GM12878 (cell line): ENCODE data around the gene ASIC4. TPM values are rescaled to one million over a fixed set of nuclear protein-coding genes. Genes with fewer than 3 reads are reported as not detected.

Source experiments
- ATAC-seq: fragments of 200-7000 bp; cut with Tn5 transposase; 3 replicates; pipeline ENCODE4 v1.9.1; 2020; ENCODE audit warnings: mild to moderate bottlenecking, moderate library complexity
- BruUV-seq: library from RNA; stranded (reverse); fragments of 400-500 nt; replicated peaks from 2 replicates; lab custom pipeline; 2021; lab: Mats Ljungman, UMichigan
- CTCF ChIA-PET: fragments of 300-600 bp; sonication (Branson Sonifier 250); formaldehyde crosslinking; extraction: SDS; loops from one replicate; lab custom pipeline; 2021; ENCODE audit warnings: inconsistent platforms; lab: Yijun Ruan, JAX
- POLR2A ChIA-PET: fragments of 350-600 bp; formaldehyde crosslinking; extraction: SDS; loops from one replicate; lab custom pipeline; 2021; ENCODE audit warnings: inconsistent platforms; lab: Charles Lee
- RAD21 ChIA-PET: fragments of 300-600 bp; sonication (Branson Sonifier 250); formaldehyde crosslinking; loops from one replicate; lab custom pipeline; 2023; ENCODE audit warnings: antibody characterized with exemption; ENCODE audit not compliant: unreplicated experiment; lab: Charles Lee
- SMC1A ChIA-PET: fragments of 300-600 bp; sonication (Branson Sonifier 250); formaldehyde crosslinking; loops from one replicate; lab custom pipeline; 2023; ENCODE audit not compliant: unreplicated experiment, uncharacterized antibody; lab: Charles Lee
- DNase-seq: peaks from one replicate; pipeline ENCODE4 v3.0.0-alpha.2; 2011; ENCODE audit warnings: low read depth, low spot score
- FAIRE-seq: peaks from 3 replicates; lab custom pipeline; 2011; peaks lifted over from hg19 to GRCh38; lab: Jason Lieb, UNC
- H2AFZ ChIP-seq: 2 replicates; pipeline ENCODE4 v1.6.0; 2011; ENCODE audit warnings: low read depth, low read length, control low read depth; ENCODE audit not compliant: control insufficient read depth
- H3K27ac ChIP-seq: 2 replicates; pipeline ENCODE4 v1.5.1; 2011; ENCODE audit warnings: control low read depth; ENCODE audit not compliant: control insufficient read depth, insufficient read depth
- H3K27me3 ChIP-seq, 2 experiments: replicated peaks in 1 of 2; 2 replicates each; pipeline versions ENCODE4 v1.6.0 to v1.6.1; 2011; ENCODE audit warnings: low read length in 1 of 2; ENCODE audit not compliant: control insufficient read depth in 2 of 2, insufficient read depth in 2 of 2
- H3K36me3 ChIP-seq, 2 experiments: 2 replicates each; pipeline ENCODE4 v1.5.1; 2011; ENCODE audit warnings: low read length in 1 of 2; ENCODE audit not compliant: control insufficient read depth in 2 of 2, insufficient read depth in 2 of 2
- H3K4me1 ChIP-seq: 2 replicates; pipeline ENCODE4 v1.6.1; 2011; ENCODE audit warnings: mild to moderate bottlenecking, low read length, moderate library complexity, mixed read lengths; ENCODE audit not compliant: control insufficient read depth, insufficient read depth
- H3K4me2 ChIP-seq: 2 replicates; pipeline ENCODE4 v1.6.0; 2011; ENCODE audit warnings: control low read depth; ENCODE audit not compliant: control insufficient read depth, insufficient read depth
- H3K4me3 ChIP-seq: fragments of 200-600 bp; sonication (generic); 2 replicates; pipeline ENCODE4 v1.5.1; 2016
- H3K79me2 ChIP-seq: 2 replicates; pipeline ENCODE4 v1.6.0; 2011; ENCODE audit warnings: low read length; ENCODE audit not compliant: control insufficient read depth, insufficient read depth
- H3K9ac ChIP-seq: 2 replicates; pipeline ENCODE4 v1.8.0; 2011; ENCODE audit warnings: low read length, control low read depth, mixed read lengths; ENCODE audit not compliant: control insufficient read depth, insufficient read depth
- H3K9me3 ChIP-seq: replicated peaks from 3 replicates; pipeline ENCODE4 v1.5.1; 2011; ENCODE audit warnings: mild to moderate bottlenecking, low read length; ENCODE audit not compliant: control insufficient read depth, insufficient read depth
- H4K20me1 ChIP-seq: 2 replicates; pipeline ENCODE4 v1.6.0; 2011; ENCODE audit not compliant: control insufficient read depth, insufficient read depth
- BACH1 ChIP-seq: fragments of 450-650 bp; IDR thresholded peaks from 2 replicates; pipeline ENCODE4 v1.6.1; 2017; ENCODE audit warnings: mild to moderate bottlenecking, borderline replicate concordance
- CREM ChIP-seq: IDR thresholded peaks from 2 replicates; pipeline ENCODE4 v1.6.1; 2014; ENCODE audit warnings: antibody characterized with exemption, low read depth
- MXI1 ChIP-seq: fragments of 150-350 bp; IDR thresholded peaks from 2 replicates; pipeline ENCODE4 v1.6.1; 2011; ENCODE audit warnings: low read depth, mild to moderate bottlenecking, inconsistent platforms, low read length, improper control_type of control experiment
- NR2C2 ChIP-seq: IDR thresholded peaks from 2 replicates; pipeline ENCODE4 v1.6.1; 2011; ENCODE audit warnings: borderline replicate concordance, low read depth; ENCODE audit not compliant: control insufficient read depth, insufficient read length
- WGBS: methylation state at CpG from one replicate; pipeline ENCODE4 v1.1.6; 2016; ENCODE audit warnings: low lambda C conversion rate; ENCODE audit not compliant: insufficient replicate concordance, insufficient coverage; ENCODE audit errors: missing lambda C conversion rate; 5-methylcytosine and 5-hydroxymethylcytosine counted together
- in situ Hi-C: fragments of 300-500 bp; cut with MboI; formaldehyde crosslinking; loops from 9 replicates; pipeline ENCODE4 v1.14.3; 2018; ENCODE audit warnings: mixed read lengths
- intact Hi-C: fragments of 100-400 bp; cut with micrococcal nuclease; formaldehyde crosslinking; loops from one replicate; pipeline ENCODE4 v1.14.2; 2022; ENCODE audit not compliant: unreplicated experiment
- polyA plus RNA-seq, 11 experiments: library from polyadenylated mRNA; depleted of rRNA in 4 of 11; unstranded in 6 of 11; stranded (reverse) in 5 of 11; fragments of >200 nt; fragmentation: Nextera tagmentation in 4 of 11; fragmentation: Illumina TruSeq in 1 of 11; extraction: Ambion mirVana in 4 of 11; extraction: Trizol in 1 of 11; gene quantifications; 1 replicate in 1 of 11; 2 replicates in 10 of 11; pipeline versions ENCODE4 v1.2.1 to v1.2.3, GENCODE V29; 2011 to 2016; ENCODE audit warnings: inconsistent platforms in 2 of 11, missing spikeins in 2 of 11, low read depth in 1 of 11
- total RNA-seq, 4 experiments: library from RNA; depleted of rRNA in 3 of 4; stranded (reverse); fragments of >200 nt in 3 of 4; fragmentation: Illumina TruSeq in 1 of 4; extraction: Trizol in 1 of 4; gene quantifications; 2 replicates each; pipeline versions ENCODE4 v1.2.1 to v1.2.3, GENCODE V29; 2013 to 2021
- TF ChIP-seq, protein P1 (sequence below): fragments of 450-650 bp; IDR thresholded peaks from 2 replicates; pipeline ENCODE4 v1.6.1; 2017; ENCODE audit warnings: mild to moderate bottlenecking, moderate library complexity

Gene ASIC4
- total and polyA plus RNA-seq, 10 of the 15 experiments (the other 5 are each of a cell fraction or from before 2014, with no cell fraction given), result 0.01 TPM; not detected in 9

DNA sequence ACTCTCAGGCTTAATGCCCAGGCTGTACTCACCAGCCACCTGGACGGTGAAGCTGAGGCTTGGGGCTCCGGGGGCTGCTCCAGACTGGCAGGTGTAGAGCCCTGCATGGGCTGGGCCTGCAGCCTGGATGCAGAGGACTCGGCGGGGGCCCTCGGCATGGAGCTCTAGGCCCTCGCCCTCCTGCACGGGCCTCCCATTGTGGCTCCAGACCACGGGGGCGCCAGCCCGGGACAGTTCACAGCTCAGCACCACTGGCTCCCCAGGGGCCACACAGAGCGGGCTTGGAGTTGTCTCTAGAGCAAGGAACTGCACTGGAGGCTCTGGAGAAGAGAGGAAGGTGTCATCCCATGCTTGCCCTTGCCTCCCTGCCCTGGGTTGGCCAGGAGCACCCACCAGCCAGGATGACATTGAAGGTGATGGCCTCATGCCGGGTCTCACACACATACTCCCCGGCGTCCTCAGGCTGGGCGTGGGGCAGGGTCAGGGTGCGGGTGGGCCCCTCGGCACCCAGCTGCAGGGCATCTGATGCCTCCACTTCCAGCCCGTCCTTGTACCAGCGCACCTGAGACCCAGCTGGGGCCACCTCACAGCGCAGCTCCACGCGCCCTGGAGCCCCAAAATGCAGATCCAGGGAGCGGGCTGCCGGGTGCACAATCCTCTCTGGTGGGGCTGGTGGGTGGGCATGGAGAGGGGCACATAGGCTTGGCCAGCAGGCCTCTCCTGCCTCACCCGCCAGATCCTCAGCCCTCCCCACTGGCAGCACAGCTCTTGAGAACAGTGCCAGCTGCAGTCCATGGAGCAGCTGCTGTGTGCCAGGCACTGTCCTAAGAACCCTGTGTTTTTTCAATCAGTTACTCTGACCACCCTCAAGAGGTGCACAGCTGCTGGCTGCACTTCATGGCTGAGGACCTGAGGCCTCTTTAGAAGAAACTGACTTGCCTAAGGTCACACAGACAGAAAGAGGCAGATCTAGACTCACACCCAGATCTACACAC, 43.8 kb downstream of the ASIC4 start:
- no peaks in the 10 kb centered on the region; a peak in 2 of 4 replicates for H3K27me3 ChIP-seq
- RAD21 ChIA-PET, result no interaction called here
- CTCF ChIA-PET, result interaction anchor here (1.5 kb wide), 1 partner anchor 17 kb away, joined by 3 read pairs; no protein-coding TSS in a partner anchor
- no peak for FAIRE-seq
- 32% methylated on average over 25 of the region's 25 CpGs for WGBS
- H3K36me3 ChIP-seq, result no peaks in the 10 kb centered on the region
- H3K4me3 ChIP-seq, result no peak overlapping the region
- intact Hi-C loops (no loop called here), in situ Hi-C loops (no loop called here)
- ATAC-seq, result no peak
- no peaks in the 10 kb centered on the region for H3K79me2 ChIP-seq
- DNase-seq, result no peak
- no TSS peak for BruUV-seq
- H3K27ac ChIP-seq, result no peak overlapping the region
- H4K20me1 ChIP-seq, result no peaks in the 10 kb centered on the region
- no peak overlapping the region for H2AFZ ChIP-seq
- POLR2A ChIA-PET, result no interaction called here
- no peak overlapping the region for H3K4me2 ChIP-seq
- no peak overlapping the region for H3K9ac ChIP-seq
- TF ChIP-seq MXI1 (no peak), NR2C2 (no peak), CREM (no peak), BACH1 (no peak)
- TF ChIP-seq, protein P1, sequence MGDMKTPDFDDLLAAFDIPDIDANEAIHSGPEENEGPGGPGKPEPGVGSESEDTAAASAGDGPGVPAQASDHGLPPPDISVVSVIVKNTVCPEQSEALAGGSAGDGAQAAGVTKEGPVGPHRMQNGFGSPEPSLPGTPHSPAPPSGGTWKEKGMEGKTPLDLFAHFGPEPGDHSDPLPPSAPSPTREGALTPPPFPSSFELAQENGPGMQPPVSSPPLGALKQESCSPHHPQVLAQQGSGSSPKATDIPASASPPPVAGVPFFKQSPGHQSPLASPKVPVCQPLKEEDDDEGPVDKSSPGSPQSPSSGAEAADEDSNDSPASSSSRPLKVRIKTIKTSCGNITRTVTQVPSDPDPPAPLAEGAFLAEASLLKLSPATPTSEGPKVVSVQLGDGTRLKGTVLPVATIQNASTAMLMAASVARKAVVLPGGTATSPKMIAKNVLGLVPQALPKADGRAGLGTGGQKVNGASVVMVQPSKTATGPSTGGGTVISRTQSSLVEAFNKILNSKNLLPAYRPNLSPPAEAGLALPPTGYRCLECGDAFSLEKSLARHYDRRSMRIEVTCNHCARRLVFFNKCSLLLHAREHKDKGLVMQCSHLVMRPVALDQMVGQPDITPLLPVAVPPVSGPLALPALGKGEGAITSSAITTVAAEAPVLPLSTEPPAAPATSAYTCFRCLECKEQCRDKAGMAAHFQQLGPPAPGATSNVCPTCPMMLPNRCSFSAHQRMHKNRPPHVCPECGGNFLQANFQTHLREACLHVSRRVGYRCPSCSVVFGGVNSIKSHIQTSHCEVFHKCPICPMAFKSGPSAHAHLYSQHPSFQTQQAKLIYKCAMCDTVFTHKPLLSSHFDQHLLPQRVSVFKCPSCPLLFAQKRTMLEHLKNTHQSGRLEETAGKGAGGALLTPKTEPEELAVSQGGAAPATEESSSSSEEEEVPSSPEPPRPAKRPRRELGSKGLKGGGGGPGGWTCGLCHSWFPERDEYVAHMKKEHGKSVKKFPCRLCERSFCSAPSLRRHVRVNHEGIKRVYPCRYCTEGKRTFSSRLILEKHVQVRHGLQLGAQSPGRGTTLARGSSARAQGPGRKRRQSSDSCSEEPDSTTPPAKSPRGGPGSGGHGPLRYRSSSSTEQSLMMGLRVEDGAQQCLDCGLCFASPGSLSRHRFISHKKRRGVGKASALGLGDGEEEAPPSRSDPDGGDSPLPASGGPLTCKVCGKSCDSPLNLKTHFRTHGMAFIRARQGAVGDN, result no peak
- H3K9me3 ChIP-seq, result no peaks in the 10 kb centered on the region
- SMC1A ChIA-PET, result interaction anchor here (0.7 kb wide), 1 partner anchor 297 kb away, joined by 3 read pairs; no protein-coding TSS in a partner anchor
- no peaks in the 10 kb centered on the region for H3K4me1 ChIP-seq
